Measurements from ENCODE around the gene FGF14. TPM values are rescaled to one million over a fixed set of nuclear protein-coding genes. Genes with fewer than 3 reads are reported as not detected.

Gene FGF14
- total RNA-seq, 2 experiments from 2014 or later = not detected

DNA sequence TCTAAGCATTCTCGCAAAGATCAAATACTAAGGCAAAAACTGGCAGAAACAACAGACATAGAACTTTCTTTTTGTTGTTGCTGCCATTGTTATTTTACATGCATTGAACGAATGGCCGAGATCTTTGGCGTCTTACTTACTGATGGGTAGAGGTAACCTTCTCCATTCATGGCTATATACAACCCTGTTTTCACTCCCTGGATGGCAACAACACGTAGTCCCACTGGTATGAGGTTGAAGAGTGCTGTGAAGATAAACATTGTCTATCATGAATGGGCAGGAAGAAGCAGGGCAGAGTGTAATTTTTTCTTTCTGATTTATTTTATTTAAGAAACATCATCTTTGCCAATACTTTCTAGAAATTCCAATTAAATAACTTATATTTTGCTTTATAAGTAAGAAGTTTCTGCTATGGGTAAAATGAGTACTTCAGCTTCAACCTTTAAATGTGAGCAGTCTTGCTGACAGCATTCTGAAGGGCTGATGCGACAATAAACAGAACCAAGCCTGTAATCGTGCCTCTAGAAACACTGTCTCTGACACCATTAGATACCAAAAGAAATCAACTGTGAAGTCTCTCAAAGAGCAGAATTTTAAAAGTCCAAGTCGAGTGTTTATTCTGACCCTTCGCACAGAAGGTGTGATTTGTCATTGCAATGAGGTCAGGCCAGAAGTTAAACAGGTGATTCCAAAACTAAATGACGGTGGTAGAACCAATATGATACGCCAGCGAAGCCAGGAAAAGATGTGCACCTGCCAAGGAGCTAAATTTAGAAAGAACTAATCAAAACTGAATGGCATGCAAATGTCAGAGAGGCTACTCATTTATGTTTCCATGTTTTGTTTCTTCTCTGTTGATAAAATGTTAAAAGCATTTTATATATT lies 533.0 kb downstream of the FGF14 start:
- H3K27ac ChIP-seq (ENCODE audit: low read depth, low read length, poor library complexity, severe bottlenecking) = no peak overlapping the region
- no peaks in the 10 kb centered on the region for H3K36me3 ChIP-seq (ENCODE audit: insufficient read depth, low read length)
- no peak overlapping the region for H2AFZ ChIP-seq (ENCODE audit: low read length)
- no peak for TF ChIP-seq EZH2phosphoT487 (IDR thresholded peaks at IDR 0.05; ENCODE audit: borderline replicate concordance, low read depth, low read length)
- TF ChIP-seq, protein P1, sequence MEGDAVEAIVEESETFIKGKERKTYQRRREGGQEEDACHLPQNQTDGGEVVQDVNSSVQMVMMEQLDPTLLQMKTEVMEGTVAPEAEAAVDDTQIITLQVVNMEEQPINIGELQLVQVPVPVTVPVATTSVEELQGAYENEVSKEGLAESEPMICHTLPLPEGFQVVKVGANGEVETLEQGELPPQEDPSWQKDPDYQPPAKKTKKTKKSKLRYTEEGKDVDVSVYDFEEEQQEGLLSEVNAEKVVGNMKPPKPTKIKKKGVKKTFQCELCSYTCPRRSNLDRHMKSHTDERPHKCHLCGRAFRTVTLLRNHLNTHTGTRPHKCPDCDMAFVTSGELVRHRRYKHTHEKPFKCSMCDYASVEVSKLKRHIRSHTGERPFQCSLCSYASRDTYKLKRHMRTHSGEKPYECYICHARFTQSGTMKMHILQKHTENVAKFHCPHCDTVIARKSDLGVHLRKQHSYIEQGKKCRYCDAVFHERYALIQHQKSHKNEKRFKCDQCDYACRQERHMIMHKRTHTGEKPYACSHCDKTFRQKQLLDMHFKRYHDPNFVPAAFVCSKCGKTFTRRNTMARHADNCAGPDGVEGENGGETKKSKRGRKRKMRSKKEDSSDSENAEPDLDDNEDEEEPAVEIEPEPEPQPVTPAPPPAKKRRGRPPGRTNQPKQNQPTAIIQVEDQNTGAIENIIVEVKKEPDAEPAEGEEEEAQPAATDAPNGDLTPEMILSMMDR (conservative IDR thresholded peaks at IDR 0.05; ENCODE audit: low read length) = no peak
- ChIA-PET CTCF (ENCODE audit: unreplicated experiment) (no interaction called here), POLR2A (no interaction called here)
- no peaks in the 10 kb centered on the region for H3K9me3 ChIP-seq (ENCODE audit: low read length)
- H3K79me2 ChIP-seq (ENCODE audit: insufficient read depth, low read depth, low read length) = no peaks in the 10 kb centered on the region
- no peak overlapping the region for H3K4me3 ChIP-seq (ENCODE audit: low read depth, low read length, poor library complexity, severe bottlenecking)
- no peaks in the 10 kb centered on the region for H3K4me1 ChIP-seq (ENCODE audit: insufficient read depth, low read length, poor library complexity, severe bottlenecking)
- BruUV-seq (replicated peaks) = no TSS peak
- H4K20me1 ChIP-seq (ENCODE audit: insufficient read depth, low read length) = no peaks in the 10 kb centered on the region
- H3K4me2 ChIP-seq (ENCODE audit: low read length) = no peak overlapping the region
- no peaks in the 10 kb centered on the region for H3K9me2 ChIP-seq (ENCODE audit: insufficient read depth, low read length)
- no peak for DNase-seq (ENCODE audit: low spot score)
- intact Hi-C loops (cut with micrococcal nuclease; ENCODE audit: unreplicated experiment) = no loop called here

DNA sequence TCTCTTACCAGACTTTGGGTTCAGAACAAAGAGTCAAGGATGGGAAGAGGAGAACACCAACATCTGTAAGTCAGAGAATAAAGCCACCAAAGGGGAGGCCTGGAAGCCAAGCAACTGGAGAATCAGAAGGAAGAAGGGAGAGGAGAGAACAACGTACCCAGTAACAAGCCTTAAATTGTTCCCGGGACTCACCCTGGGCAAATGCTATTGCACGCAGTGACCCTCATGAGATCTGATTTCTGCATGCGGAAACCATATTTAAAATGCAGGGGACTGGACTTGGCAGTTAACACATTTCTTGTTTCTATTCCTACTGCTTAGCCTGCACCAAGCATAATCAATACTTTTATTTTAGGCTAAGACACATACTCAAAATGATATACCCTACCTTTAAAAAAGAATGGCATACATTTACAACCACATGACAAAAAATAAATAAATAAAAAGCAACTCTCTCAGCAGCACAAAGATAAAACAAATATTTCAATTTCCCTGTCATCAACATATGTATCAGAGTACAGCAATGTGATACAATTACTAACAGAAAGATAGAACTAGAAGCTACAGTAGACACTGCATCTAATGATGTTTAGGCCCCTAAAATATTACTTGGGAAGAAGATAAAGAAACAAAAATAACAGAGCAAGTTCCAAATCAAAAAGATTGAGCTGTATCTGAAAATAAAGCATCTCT lies 534.8 kb downstream of the FGF14 start:
- Histone ChIP-seq H3K27ac (ENCODE audit: low read depth, low read length, poor library complexity, severe bottlenecking) (no peak overlapping the region), H3K9me2 (ENCODE audit: insufficient read depth, low read length) (no peaks in the 10 kb centered on the region), H3K9me3 (ENCODE audit: low read length) (no peaks in the 10 kb centered on the region), H2AFZ (ENCODE audit: low read length) (no peak overlapping the region), H3K4me2 (ENCODE audit: low read length) (no peak overlapping the region), H3K36me3 (ENCODE audit: insufficient read depth, low read length) (no peaks in the 10 kb centered on the region), H3K79me2 (ENCODE audit: insufficient read depth, low read depth, low read length) (no peaks in the 10 kb centered on the region), H3K4me1 (ENCODE audit: insufficient read depth, low read length, poor library complexity, severe bottlenecking) (no peaks in the 10 kb centered on the region), H4K20me1 (ENCODE audit: insufficient read depth, low read length) (no peaks in the 10 kb centered on the region), H3K4me3 (ENCODE audit: low read depth, low read length, poor library complexity, severe bottlenecking) (no peak overlapping the region)
- POLR2A ChIA-PET = no interaction called here
- intact Hi-C loops (cut with micrococcal nuclease; ENCODE audit: unreplicated experiment) = no loop called here
- DNase-seq (ENCODE audit: low spot score) = no peak
- no TSS peak for BruUV-seq (replicated peaks)
- TF ChIP-seq EZH2phosphoT487 (IDR thresholded peaks at IDR 0.05; ENCODE audit: borderline replicate concordance, low read depth, low read length) = no peak
- TF ChIP-seq, protein P1 (conservative IDR thresholded peaks at IDR 0.05; ENCODE audit: low read length) = no peak
- CTCF ChIA-PET (ENCODE audit: unreplicated experiment) = no interaction called here

DNA sequence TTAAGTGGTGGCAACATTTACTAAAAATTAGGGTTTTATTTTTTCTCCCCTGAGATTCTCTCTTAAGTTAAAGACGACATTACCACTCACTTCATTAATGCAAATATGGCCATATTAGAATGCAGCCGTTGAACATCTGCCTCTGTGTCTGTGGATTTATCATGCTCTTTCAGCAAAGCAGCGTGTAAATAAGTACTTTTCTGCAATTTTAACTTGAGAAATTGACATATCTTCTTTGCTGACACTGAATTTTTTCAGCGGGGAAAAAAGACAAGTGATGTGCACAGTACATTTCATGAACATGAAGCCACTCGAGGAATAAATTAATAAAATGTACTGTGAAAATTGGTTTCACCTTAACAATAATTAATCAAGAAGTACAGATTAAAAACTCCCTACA lies 543.0 kb downstream of the FGF14 start:
- Histone ChIP-seq H3K79me2 (ENCODE audit: insufficient read depth, low read depth, low read length) (no peaks in the 10 kb centered on the region), H3K4me2 (ENCODE audit: low read length) (no peak overlapping the region), H3K27ac (ENCODE audit: low read depth, low read length, poor library complexity, severe bottlenecking) (no peak overlapping the region), H3K36me3 (ENCODE audit: insufficient read depth, low read length) (no peaks in the 10 kb centered on the region), H3K9me2 (ENCODE audit: insufficient read depth, low read length) (no peaks in the 10 kb centered on the region), H3K9me3 (ENCODE audit: low read length) (no peaks in the 10 kb centered on the region), H3K4me3 (ENCODE audit: low read depth, low read length, poor library complexity, severe bottlenecking) (no peak overlapping the region), H3K4me1 (ENCODE audit: insufficient read depth, low read length, poor library complexity, severe bottlenecking) (no peaks in the 10 kb centered on the region), H2AFZ (ENCODE audit: low read length) (no peak overlapping the region), H4K20me1 (ENCODE audit: insufficient read depth, low read length) (no peaks in the 10 kb centered on the region)
- TF ChIP-seq, protein P1 (conservative IDR thresholded peaks at IDR 0.05; ENCODE audit: low read length) = no peak
- TF ChIP-seq EZH2phosphoT487 (IDR thresholded peaks at IDR 0.05; ENCODE audit: borderline replicate concordance, low read depth, low read length) = no peak
- BruUV-seq (replicated peaks) = no TSS peak
- DNase-seq (ENCODE audit: low spot score) = no peak
- CTCF ChIA-PET (ENCODE audit: unreplicated experiment) = no interaction called here
- intact Hi-C loops (cut with micrococcal nuclease; ENCODE audit: unreplicated experiment) = no loop called here
- POLR2A ChIA-PET = no interaction called here
